GM21723 (cell line): ENCODE measurements around the gene DISP2.

Experiments used
- ATAC-seq: cut with Tn5 transposase; IDR thresholded peaks from one replicate; pipeline ENCODE4 v1.9.1; 2021; ENCODE audit warnings: mild to moderate bottlenecking, moderate library complexity; ENCODE audit not compliant: unreplicated experiment

Gene DISP2

DNA sequence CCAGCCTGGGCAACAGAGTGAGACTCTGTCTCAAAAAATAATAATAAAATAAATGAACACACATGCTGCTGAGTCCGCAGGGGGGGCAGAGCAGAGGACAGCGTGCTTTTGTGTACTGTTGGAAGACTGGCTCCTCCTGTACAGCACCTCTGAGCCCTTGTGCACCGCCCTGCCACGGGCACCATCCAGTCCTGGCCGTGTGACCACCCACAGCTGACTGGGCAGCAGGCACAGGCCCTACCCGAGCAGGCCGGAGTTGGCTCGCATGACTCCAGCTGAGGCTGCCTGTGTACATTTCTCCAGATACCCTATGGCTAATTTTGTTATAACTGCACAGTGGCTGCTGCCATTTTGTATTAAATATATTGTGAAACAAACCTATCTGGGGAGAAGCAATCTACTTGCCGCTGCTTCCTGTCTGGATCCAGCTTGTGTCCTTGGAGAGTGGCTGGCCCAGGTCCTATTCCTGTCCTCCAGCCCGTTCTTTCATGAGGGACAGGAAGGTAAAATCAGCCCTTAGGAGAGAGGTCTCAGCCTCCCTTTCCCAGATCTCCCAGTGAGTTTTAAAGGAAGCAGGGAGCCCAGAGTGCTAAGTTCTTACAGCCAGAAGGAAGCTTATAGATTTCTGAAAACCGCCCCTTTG, 62.2 kb downstream of the DISP2 start:
- ATAC-seq, result no peak

DNA sequence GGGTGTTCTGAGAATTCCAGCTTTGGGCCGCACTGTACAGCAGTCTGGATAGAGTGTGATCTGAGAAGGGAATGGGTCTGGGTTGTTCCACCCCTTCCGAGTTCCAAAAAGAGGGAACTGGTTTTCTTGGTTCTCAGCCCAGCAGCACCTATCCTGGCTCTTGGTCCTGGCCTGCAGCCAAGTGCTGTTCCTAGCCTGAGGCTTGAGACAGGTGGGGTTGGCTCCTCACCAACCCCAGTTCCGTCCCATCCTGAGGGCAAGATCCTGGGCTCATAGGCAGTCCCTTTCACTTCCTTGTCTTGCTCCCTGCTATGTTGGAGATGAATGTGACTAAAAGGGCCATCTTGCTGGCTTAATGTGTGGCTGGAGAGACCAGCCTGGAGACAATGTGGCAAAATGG, 62.8 kb downstream of the DISP2 start:
- ATAC-seq, result no peak

DNA sequence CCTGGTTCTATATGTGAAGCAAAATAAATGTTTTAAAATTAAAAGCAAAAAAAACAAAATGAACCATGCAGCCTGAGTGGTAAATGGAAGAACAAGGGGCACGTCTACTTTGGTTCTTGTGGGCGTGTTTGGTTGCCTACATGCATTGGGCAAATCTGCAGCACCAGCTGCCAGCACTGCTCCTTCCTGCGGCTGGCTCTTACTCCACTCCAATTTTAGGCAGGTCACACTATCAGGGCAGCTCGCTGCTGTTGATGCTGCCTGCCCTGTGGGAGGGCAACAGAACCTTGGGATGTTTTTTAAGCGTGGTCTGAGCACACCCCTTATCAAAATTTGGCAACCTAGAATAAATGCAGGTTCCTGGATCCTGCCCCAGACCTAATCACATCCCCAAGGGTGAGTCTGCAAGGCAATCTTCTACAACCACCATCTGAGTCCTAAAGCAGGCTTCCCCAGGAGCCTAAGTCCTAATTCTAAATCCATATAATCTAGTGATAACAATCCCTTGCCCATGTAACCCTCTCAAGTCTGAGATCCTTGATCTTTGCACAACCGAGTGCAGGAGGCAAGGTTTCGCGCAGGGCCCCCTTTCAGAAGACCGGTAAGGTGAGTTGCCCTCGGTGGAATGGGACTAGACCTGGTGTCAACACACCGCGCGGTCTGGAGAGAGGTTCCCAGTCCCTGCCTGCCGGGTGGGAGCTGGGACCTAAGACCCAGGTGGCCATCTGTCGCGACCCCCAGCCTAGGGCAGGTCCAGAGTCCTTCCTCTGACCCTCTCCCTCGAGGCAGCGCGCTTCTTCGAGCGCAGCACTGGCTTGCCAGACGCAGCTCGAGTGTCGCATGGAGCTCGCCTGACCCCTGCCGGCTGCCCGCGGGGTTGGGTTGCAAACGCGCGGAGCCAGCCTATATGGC, 63.5 kb downstream of the DISP2 start:
- peak; percentile 89 for ATAC-seq

- ATAC-seq, result no peak
Measured at GRCh38 chr15:40424483-40425115, 66.6 kb downstream of the DISP2 start.

GRCh38 chr15:40425681-40426080, 67.7 kb downstream of the DISP2 start:
- no peak for ATAC-seq

GRCh38 chr15:40427188-40427587, 69.2 kb downstream of the DISP2 start:
- no peak for ATAC-seq

- ATAC-seq, result no peak
Measured at GRCh38 chr15:40428185-40428584, 70.2 kb downstream of the DISP2 start.
